Stomach (tissue), 9 donors: ENCODE results near the gene OR5AR1. TPM values are rescaled to one million over a fixed set of nuclear protein-coding genes. Genes with fewer than 3 reads are reported as not detected.
"Not testable (repeated sequence)": the region's sequence is repeated elsewhere in the genome, so short reads cannot be mapped to it uniquely, and the experiment has no call there.

Experiments
- DNase-seq, 2 donors: peaks; one replicate each; pipeline versions ENCODE4 v3.0.0 to v3.0.0-alpha.2; 2013 to 2019
- H3K27ac ChIP-seq, 5 donors: fragments of 200-600 bp in 4 of 5; sonication (generic) in 4 of 5; one replicate each; pipeline ENCODE4 v1.5.1; 2013 to 2019; ENCODE audit warnings: mild to moderate bottlenecking in 1 of 5, moderate library complexity in 1 of 5
- H3K27me3 ChIP-seq, 3 donors: fragments of 200-600 bp; sonication (generic); one replicate each; pipeline ENCODE4 v1.5.1; 2017 to 2019; ENCODE audit warnings: mixed run types in 1 of 3
- H3K36me3 ChIP-seq, 4 donors: fragments of 200-600 bp; sonication (generic); 1 replicate in 3 of 4; 2 replicates in 1 of 4; pipeline ENCODE4 v1.5.1; 2016 to 2019
- H3K4me1 ChIP-seq, 4 donors: fragments of 200-600 bp; sonication (generic); one replicate each; pipeline ENCODE4 v1.5.1; 2016 to 2019
- H3K4me3 ChIP-seq, 4 donors: fragments of 200-600 bp; sonication (generic) in 3 of 4; one replicate each; pipeline ENCODE4 v1.5.1; 2016 to 2019; ENCODE audit warnings: mild to moderate bottlenecking in 1 of 4
- H3K9me3 ChIP-seq, 4 donors: fragments of 200-600 bp; sonication (generic); one replicate each; pipeline ENCODE4 v1.5.1; 2016 to 2019
- EP300 ChIP-seq: sonication (generic); formaldehyde crosslinking; IDR thresholded peaks from one replicate; pipeline ENCODE4 v1.6.1; 2017; ENCODE audit warnings: antibody characterized with exemption
- POLR2A ChIP-seq, 4 donors: fragments of 450-650 bp; IDR thresholded peaks; one replicate each; pipeline ENCODE4 v1.6.1; 2016; ENCODE audit warnings: antibody characterized with exemption in 4 of 4, control low read depth in 2 of 4, mild to moderate bottlenecking in 1 of 4, moderate library complexity in 1 of 4
- POLR2AphosphoS5 ChIP-seq, 3 donors: sonication (generic); formaldehyde crosslinking; IDR thresholded peaks; one replicate each; pipeline ENCODE4 v1.6.1; 2016; ENCODE audit warnings: antibody characterized with exemption in 3 of 3
- WGBS, 5 donors: extraction: QIAGEN DNeasy Blood & Tissue Kit in 3 of 5; methylation state at CpG; one replicate each; pipeline versions ENCODE4 v1.1.5 to v1.1.7; 2013 to 2018; 5-methylcytosine and 5-hydroxymethylcytosine counted together
- intact Hi-C: fragments of 100-400 bp; cut with DNase I; formaldehyde crosslinking; loops from one replicate; pipeline ENCODE4 v1.15.1; 2023; ENCODE audit warnings: low total_unique reads
- polyA plus RNA-seq, 3 donors: library from polyadenylated mRNA; stranded (reverse); fragments of 200-250 nt; gene quantifications; one replicate each; pipeline ENCODE4 v1.2.3, GENCODE V29; 2013
- total RNA-seq, 5 donors: library from RNA; depleted of rRNA; stranded (reverse); fragments of >200 nt; gene quantifications; one replicate each; pipeline versions ENCODE4 v1.1.0 to v1.2.3, GENCODE V29; 2014 to 2016
- TF ChIP-seq, protein P1 (sequence below), 7 experiments: fragments of 450-650 bp in 4 of 7; fragments of 200-600 bp in 3 of 7; sonication (generic) in 3 of 7; IDR thresholded peaks; one replicate each; pipeline ENCODE4 v1.5.1; 2016 to 2019; ENCODE audit warnings: antibody characterized with exemption in 7 of 7, control low read depth in 2 of 7, mild to moderate bottlenecking in 1 of 7
- donor health status: healthy with polysubstance abuse.
- donor health status: Bipolar disorder and iron deficiency.
- donor health status: healthy.

OR5AR1 gene
- total and polyA plus RNA-seq, 8 donors = not detected

DNA sequence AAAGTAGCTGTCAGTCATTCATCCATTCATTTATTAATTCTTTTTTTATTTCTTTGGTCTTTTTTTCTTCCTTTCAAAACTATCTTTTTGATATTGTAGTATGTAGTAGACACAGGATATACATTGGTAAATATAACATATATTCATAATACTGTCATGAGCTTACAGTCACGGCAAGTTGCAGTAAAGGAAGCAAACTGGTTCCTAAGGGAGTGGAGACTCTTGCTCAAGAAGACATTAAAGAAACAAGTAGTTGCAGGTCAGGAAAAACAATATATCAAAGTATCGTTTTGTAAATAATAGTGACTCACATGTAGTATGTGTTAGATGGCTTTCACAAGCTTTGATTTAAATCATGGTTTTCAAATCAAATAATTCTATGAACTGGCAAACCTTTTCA, 7.5 kb downstream of the OR5AR1 start:
- intact Hi-C loops = no loop called here
- DNase-seq = no peak
- Histone ChIP-seq H3K4me1 (no peaks in the 10 kb centered on the region), H3K27ac (no peak overlapping the region), H3K27me3 (no peaks in the 10 kb centered on the region), H3K36me3 (no peaks in the 10 kb centered on the region), H3K4me3 (no peak overlapping the region), H3K9me3 (peaks cover 0 to 9% (median 0%) of the 10 kb centered on the region in 4 donors)
- WGBS, 5 donors = 71 to 85% (median 83%) methylated on average over 2 of the region's 2 CpGs
- TF ChIP-seq EP300 (no peak), POLR2AphosphoS5 (IDR thresholded peaks at IDR 0.05) (no peak), POLR2A (IDR thresholded peaks at IDR 0.05) (no peak)
- TF ChIP-seq, protein P1, sequence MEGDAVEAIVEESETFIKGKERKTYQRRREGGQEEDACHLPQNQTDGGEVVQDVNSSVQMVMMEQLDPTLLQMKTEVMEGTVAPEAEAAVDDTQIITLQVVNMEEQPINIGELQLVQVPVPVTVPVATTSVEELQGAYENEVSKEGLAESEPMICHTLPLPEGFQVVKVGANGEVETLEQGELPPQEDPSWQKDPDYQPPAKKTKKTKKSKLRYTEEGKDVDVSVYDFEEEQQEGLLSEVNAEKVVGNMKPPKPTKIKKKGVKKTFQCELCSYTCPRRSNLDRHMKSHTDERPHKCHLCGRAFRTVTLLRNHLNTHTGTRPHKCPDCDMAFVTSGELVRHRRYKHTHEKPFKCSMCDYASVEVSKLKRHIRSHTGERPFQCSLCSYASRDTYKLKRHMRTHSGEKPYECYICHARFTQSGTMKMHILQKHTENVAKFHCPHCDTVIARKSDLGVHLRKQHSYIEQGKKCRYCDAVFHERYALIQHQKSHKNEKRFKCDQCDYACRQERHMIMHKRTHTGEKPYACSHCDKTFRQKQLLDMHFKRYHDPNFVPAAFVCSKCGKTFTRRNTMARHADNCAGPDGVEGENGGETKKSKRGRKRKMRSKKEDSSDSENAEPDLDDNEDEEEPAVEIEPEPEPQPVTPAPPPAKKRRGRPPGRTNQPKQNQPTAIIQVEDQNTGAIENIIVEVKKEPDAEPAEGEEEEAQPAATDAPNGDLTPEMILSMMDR (IDR thresholded peaks at IDR 0.05) = no peak

GRCh38 chr11:56688554-56689100, 25.1 kb downstream of the OR5AR1 start:
- H3K9me3 ChIP-seq = no peaks in the 10 kb centered on the region
- 49 to 70% (median 54%) methylated on average over 1 of the region's 1 CpG for WGBS, 5 donors
- intact Hi-C loops = no loop called here

DNA sequence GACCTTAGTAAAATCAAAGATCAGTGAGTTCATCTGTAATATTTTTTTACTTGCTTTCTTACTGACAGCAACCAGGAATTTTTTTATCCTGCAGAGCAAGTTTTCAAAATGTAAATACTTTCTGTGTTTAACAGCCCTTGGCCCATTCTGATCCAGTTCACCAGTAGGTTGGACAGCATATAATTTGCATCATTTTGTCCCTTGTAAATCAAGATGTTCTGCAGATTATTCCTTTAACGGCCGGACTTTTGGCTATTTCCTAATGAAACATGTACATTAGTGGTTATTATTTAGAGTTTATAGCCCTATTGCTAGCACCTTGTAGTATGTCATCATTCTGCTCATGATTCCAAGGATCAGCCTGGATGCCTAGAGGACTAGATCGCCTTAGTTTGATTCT, 27.7 kb downstream of the OR5AR1 start:
- intact Hi-C loops, H3K4me1 ChIP-seq, H3K27me3 ChIP-seq, DNase-seq, H3K27ac ChIP-seq, H3K36me3 ChIP-seq, H3K4me3 ChIP-seq, H3K9me3 ChIP-seq: not testable (repeated sequence)
- 82 to 92% (median 88%) methylated on average over 3 of the region's 3 CpGs for WGBS, 5 donors

More at GRCh38 chr11:56688554-56689100, 25.1 kb downstream of the OR5AR1 start:
- no peak overlapping the region for H3K27ac ChIP-seq
- DNase-seq = no peak
- no peak overlapping the region for H3K4me3 ChIP-seq
- no peaks in the 10 kb centered on the region for H3K4me1 ChIP-seq
- H3K36me3 ChIP-seq = no peaks in the 10 kb centered on the region
- TF ChIP-seq, protein P1 (IDR thresholded peaks at IDR 0.05) = no peak
- TF ChIP-seq POLR2AphosphoS5 (IDR thresholded peaks at IDR 0.05) = no peak
- no peak for TF ChIP-seq EP300
- no peak for TF ChIP-seq POLR2A (IDR thresholded peaks at IDR 0.05)
- H3K27me3 ChIP-seq = no peaks in the 10 kb centered on the region

- 79 to 84% (median 81%) methylated on average over 2 of the region's 2 CpGs for WGBS, 5 donors
- no peaks in the 10 kb centered on the region for H3K4me1 ChIP-seq
- intact Hi-C loops = no loop called here
- no peaks in the 10 kb centered on the region for H3K27me3 ChIP-seq
- no peak overlapping the region for H3K4me3 ChIP-seq
- TF ChIP-seq EP300 = no peak
- no peak for TF ChIP-seq POLR2AphosphoS5 (IDR thresholded peaks at IDR 0.05)
- TF ChIP-seq, protein P1 (IDR thresholded peaks at IDR 0.05) = no peak
- no peak for TF ChIP-seq POLR2A (IDR thresholded peaks at IDR 0.05)
- no peaks in the 10 kb centered on the region for H3K9me3 ChIP-seq
- DNase-seq = no peak
- H3K27ac ChIP-seq = no peak overlapping the region
- no peaks in the 10 kb centered on the region for H3K36me3 ChIP-seq
Measured at GRCh38 chr11:56693428-56693827, 29.9 kb downstream of the OR5AR1 start.

DNA sequence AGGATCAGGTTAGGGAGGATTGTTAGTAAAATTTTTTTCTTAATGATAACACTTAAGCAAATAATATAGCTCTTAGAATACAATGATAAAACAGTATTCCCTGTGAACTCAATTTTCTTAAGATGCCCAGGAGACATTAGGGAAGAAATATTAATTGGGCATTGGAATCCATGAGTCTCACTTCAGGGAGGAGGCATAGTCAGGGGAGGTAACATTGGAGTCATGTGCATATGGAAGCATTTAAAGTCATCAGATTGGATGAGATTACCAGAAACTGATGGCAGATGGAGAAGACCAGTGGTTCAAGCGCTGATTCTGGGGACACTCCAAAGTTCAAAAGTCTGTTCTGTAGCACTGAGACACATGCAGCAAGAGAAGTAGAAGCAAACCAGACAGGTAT, 35.3 kb downstream of the OR5AR1 start, which contains the start of gene OR9G1:
Gene OR9G1, plus strand, starts transcription at position 301 of the 400 bp plus-strand sequence. CDS start 1,293 bp downstream, outside the sequence.
- intact Hi-C loops = no loop called here
- no peak for DNase-seq
- no peaks in the 10 kb centered on the region for H3K36me3 ChIP-seq
- no peak within 1 kb of the TSS for H3K4me3 ChIP-seq
- no peak within 1 kb of the TSS for H3K27ac ChIP-seq
- no peaks in the 10 kb centered on the region for H3K27me3 ChIP-seq
- WGBS, 5 donors = 85 to 92% (median 90%) methylated on average over 1 of the region's 1 CpG
- no peaks in the 10 kb centered on the region for H3K4me1 ChIP-seq
- H3K9me3 ChIP-seq = no peaks in the 10 kb centered on the region
- no peak for TF ChIP-seq POLR2A (IDR thresholded peaks at IDR 0.05)
- TF ChIP-seq, protein P1 (IDR thresholded peaks at IDR 0.05) = no peak
- no peak for TF ChIP-seq EP300
- TF ChIP-seq POLR2AphosphoS5 (IDR thresholded peaks at IDR 0.05) = no peak
